Kidney (tissue), 2 donors: Measurements from ENCODE around the gene RAG2. TPM values are rescaled to one million over a fixed set of nuclear protein-coding genes. Genes with fewer than 3 reads are reported as not detected.

ENCODE experiments used
- polyA plus RNA-seq: library from polyadenylated mRNA; stranded (reverse); fragments of 350-450 nt; fragmentation: Illumina TruSeq; extraction: RNeasy Lipid Tissue Mini Kit (QIAGEN cat#74804); gene quantifications from one replicate; pipeline ENCODE4 v1.2.3, GENCODE V29; 2014; ENCODE audit warnings: low read depth, low replicate concordance; ENCODE audit not compliant: insufficient read depth
- total RNA-seq: library from RNA; stranded (reverse); fragmentation: NEBNext Ultra II Directional; extraction: Animal tissue kit (Norgen Biotek cat#: 25700); gene quantifications from one replicate; pipeline ENCODE4 v1.2.1, GENCODE V29; 2021
- donor health status: DM: yes; HTN: yes; CAD: no.

RAG2 gene
- total and polyA plus RNA-seq, 2 donors from 2014 or later, result not detected

Other genes with a start within 250 kb of the RAG2 start
- gene TRAF6, start 88.0 kb downstream of the RAG2 start, total RNA-seq, result 16.5 TPM
- 4.0 TPM for gene TRAF6, start 88.0 kb downstream of the RAG2 start, polyA plus RNA-seq
- 1.9 TPM for gene RAG1, start 30.2 kb downstream of the RAG2 start, total RNA-seq
- gene RAG1, start 30.2 kb downstream of the RAG2 start, polyA plus RNA-seq, result 1.4 TPM
- 13.4 TPM for gene IFTAP, start 3.7 kb downstream of the RAG2 start, total RNA-seq
- gene IFTAP, start 3.7 kb downstream of the RAG2 start, polyA plus RNA-seq, result 49.3 TPM